Activated CD4-positive, alpha-beta memory T cell treated with anti-CD3 and anti-CD28 coated beads, Interleukin-2, amount 10 ng/mL, durations not matched to agents 7 days and 5 days (primary cell): ENCODE data around the gene TMEM215. TPM values are rescaled to one million over a fixed set of nuclear protein-coding genes. Genes with fewer than 3 reads are reported as not detected.
"Not testable (repeated sequence)": the region's sequence is repeated elsewhere in the genome, so short reads cannot be mapped to it uniquely, and the experiment has no call there.

Experiments used
- CTCF ChIA-PET: fragments of 350-600 bp; sonication (Branson Sonifier 250); formaldehyde crosslinking; loops from one replicate; lab custom pipeline; 2021; ENCODE audit warnings: antibody characterized with exemption, inconsistent platforms; lab: Charles Lee
- POLR2A ChIA-PET: fragments of 350-600 bp; sonication (Branson Sonifier 250); formaldehyde crosslinking; loops from one replicate; lab custom pipeline; 2021; ENCODE audit warnings: antibody characterized with exemption; lab: Charles Lee
- DNase-seq: peaks from one replicate; pipeline ENCODE4 v3.0.0-alpha.2; 2020
- H3K27ac Mint-ChIP-seq: one replicate; pipeline ENCODE4 v1.8.0; 2021; ENCODE audit warnings: mild to moderate bottlenecking, mixed read lengths
- H3K27me3 Mint-ChIP-seq: one replicate; pipeline ENCODE4 v1.8.0; 2021; ENCODE audit warnings: mixed read lengths
- H3K36me3 Mint-ChIP-seq: one replicate; pipeline ENCODE4 v1.8.0; 2021; ENCODE audit warnings: low read depth, mixed read lengths
- H3K4me1 Mint-ChIP-seq: one replicate; pipeline ENCODE4 v1.8.0; 2021; ENCODE audit warnings: mixed read lengths
- H3K4me3 Mint-ChIP-seq: one replicate; pipeline ENCODE4 v1.8.0; 2021; ENCODE audit warnings: mild to moderate bottlenecking, mixed read lengths
- H3K9me3 Mint-ChIP-seq: one replicate; pipeline ENCODE4 v1.8.0; 2021; ENCODE audit warnings: mixed read lengths
- total RNA-seq, 2 experiments: library from RNA; stranded (reverse); gene quantifications; one replicate each; pipeline ENCODE4 v1.2.3, GENCODE V29; 2021

Gene TMEM215
- total RNA-seq, 2 experiments from 2014 or later: not detected

DNA sequence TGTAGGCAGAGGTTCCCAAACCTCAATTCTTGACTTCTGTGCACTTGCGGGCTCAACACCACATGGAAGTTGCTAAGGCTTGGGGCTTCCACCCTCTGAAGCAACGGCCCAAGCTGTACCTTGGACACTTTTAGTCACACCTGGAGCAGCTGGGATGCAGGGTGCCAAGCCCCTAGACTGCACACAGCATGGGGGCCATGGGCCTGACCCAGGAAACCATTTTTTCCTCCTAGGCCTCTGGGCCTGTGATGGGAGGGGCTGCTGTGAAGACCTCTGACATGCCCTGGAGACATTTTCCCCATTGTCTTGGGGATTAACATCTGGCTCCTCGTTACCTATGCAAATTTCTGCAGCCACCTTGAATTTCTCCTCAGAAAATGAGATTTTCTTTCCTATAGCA, 12.7 kb downstream of the TMEM215 start:
- H3K9me3 Mint-ChIP-seq: peaks cover 13% of the 10 kb centered on the region
- CTCF ChIA-PET, POLR2A ChIA-PET, H3K27me3 Mint-ChIP-seq, DNase-seq, H3K36me3 Mint-ChIP-seq, H3K4me3 Mint-ChIP-seq, H3K4me1 Mint-ChIP-seq, H3K27ac Mint-ChIP-seq: not testable (repeated sequence)

DNA sequence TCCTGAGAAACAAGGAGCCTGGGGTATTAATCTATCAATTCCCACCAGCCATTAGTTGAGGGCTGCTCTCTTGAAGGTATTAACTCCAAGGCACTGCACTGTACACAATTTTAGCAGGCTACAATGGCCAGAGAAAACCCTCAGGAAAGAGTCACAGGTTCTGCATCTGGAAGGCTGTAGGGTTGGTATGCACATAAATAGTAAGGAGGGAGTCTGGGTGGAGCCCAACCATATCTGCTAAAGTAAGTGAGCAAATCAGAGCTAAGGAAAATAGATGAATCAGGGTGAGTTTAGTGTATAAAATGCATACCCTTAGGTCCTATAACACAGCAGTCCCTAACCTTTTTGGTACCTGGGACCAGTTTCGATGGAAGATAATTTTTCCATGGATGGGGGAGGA, 18.2 kb downstream of the TMEM215 start:
- Mint-ChIP-seq H3K9me3 (peaks cover 3% of the 10 kb centered on the region), H3K36me3 (no peaks in the 10 kb centered on the region), H3K27ac (no peak overlapping the region), H3K4me3 (no peak overlapping the region), H3K27me3 (no peaks in the 10 kb centered on the region), H3K4me1 (no peaks in the 10 kb centered on the region)
- no peak for DNase-seq
- POLR2A ChIA-PET: no interaction called here
- CTCF ChIA-PET: no interaction called here

DNA sequence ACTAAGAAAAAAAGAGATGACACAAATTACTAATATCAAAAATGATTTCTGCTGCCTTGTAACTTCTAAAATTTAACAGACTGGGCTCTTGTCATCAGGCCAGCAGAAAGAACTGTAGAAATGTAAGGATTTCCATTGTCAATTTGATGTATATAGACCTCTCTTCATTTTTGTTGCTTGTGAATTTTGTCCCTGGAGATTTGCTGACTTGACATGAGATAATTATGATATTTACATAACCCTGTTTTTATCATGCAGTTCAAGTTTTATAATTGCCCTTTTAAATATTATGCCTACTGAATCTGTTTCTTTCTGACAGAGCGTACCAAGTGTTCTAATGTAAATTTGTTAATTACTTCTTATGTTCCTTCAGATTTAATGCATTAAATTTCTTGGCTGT, 23.9 kb downstream of the TMEM215 start:
- H3K36me3 Mint-ChIP-seq: no peaks in the 10 kb centered on the region
- H3K27ac Mint-ChIP-seq: no peak overlapping the region
- ChIA-PET CTCF (no interaction called here), POLR2A (no interaction called here)
- no peak for DNase-seq
- no peaks in the 10 kb centered on the region for H3K9me3 Mint-ChIP-seq
- peaks cover 2% of the 10 kb centered on the region for H3K27me3 Mint-ChIP-seq
- no peak overlapping the region for H3K4me3 Mint-ChIP-seq
- H3K4me1 Mint-ChIP-seq: no peaks in the 10 kb centered on the region

DNA sequence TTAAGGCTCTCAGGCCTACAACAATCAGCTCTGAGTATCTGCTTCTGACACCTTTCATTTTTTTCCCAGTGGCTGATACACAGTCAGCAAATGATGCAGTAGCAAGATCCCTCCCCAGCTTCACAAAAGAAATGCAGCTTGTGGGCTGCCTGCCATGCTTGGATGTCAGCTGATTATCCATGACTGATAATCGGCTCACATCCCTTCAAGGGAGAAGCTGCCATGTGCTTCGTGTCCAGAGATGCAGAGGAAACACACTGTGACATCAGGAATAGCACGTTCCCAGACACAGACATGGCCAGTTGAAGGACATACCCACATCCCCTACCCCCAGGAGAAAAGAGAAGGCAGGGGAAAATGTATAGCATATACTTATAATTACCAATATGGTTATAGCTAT, 27.9 kb downstream of the TMEM215 start:
- CTCF ChIA-PET: interaction anchor here (1.5 kb wide), 1 partner anchor 31 kb away, joined by 4 read pairs; no protein-coding TSS in a partner anchor
- no peak overlapping the region for H3K4me3 Mint-ChIP-seq
- H3K4me1 Mint-ChIP-seq: no peaks in the 10 kb centered on the region
- DNase-seq: no peak
- H3K27me3 Mint-ChIP-seq: peaks cover 4% of the 10 kb centered on the region
- H3K9me3 Mint-ChIP-seq: no peaks in the 10 kb centered on the region
- no peak overlapping the region for H3K27ac Mint-ChIP-seq
- no peaks in the 10 kb centered on the region for H3K36me3 Mint-ChIP-seq
- POLR2A ChIA-PET: no interaction called here

DNA sequence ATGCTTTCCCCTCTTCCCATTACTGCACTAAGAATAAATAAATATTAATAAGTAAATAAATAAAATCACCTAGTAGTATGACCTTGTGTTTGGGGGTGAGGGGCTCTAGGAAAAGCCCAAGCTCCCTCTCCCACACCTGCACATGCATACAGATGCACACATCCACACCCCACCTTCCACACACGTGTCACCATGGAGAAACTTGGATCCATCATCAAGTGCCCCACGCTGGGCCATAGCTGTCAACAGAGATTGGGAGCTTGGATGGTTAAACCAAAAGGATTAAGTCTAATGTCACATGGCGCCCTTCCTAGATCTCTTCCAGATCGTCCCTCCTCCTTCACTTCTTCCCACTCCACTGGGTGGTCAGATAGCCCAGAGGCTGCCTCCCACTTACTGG, 37.0 kb downstream of the TMEM215 start:
- no peak for DNase-seq
- no peak overlapping the region for H3K4me3 Mint-ChIP-seq
- no peak overlapping the region for H3K27ac Mint-ChIP-seq
- peaks cover 5% of the 10 kb centered on the region for H3K27me3 Mint-ChIP-seq
- POLR2A ChIA-PET: no interaction called here
- H3K4me1 Mint-ChIP-seq: no peaks in the 10 kb centered on the region
- no peaks in the 10 kb centered on the region for H3K9me3 Mint-ChIP-seq
- CTCF ChIA-PET: no interaction called here
- no peaks in the 10 kb centered on the region for H3K36me3 Mint-ChIP-seq

DNA sequence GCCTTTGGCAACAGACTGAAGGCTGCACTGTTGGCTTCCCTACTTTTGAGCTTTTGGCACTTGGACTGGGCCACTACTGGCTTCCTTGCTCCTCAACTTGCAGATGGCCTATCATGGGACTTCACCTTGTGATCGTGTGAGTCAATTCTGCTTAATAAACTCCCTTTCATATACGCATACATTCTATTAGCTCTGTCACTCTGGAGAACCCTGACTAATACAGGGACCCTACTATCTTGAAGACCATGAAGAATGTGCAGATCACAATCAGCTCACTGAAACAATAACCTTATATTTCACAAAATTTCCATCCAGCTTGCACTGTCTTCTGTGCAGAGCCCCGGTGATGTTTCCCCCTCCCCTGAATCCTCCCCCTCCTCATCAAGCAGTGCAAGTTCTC, 39.8 kb downstream of the TMEM215 start:
- no peaks in the 10 kb centered on the region for H3K4me1 Mint-ChIP-seq
- peaks cover 6% of the 10 kb centered on the region for H3K27me3 Mint-ChIP-seq
- no peaks in the 10 kb centered on the region for H3K9me3 Mint-ChIP-seq
- no peaks in the 10 kb centered on the region for H3K36me3 Mint-ChIP-seq
- no peak for DNase-seq
- CTCF ChIA-PET: no interaction called here
- no peak overlapping the region for H3K4me3 Mint-ChIP-seq
- POLR2A ChIA-PET: no interaction called here
- H3K27ac Mint-ChIP-seq: no peak overlapping the region

DNA sequence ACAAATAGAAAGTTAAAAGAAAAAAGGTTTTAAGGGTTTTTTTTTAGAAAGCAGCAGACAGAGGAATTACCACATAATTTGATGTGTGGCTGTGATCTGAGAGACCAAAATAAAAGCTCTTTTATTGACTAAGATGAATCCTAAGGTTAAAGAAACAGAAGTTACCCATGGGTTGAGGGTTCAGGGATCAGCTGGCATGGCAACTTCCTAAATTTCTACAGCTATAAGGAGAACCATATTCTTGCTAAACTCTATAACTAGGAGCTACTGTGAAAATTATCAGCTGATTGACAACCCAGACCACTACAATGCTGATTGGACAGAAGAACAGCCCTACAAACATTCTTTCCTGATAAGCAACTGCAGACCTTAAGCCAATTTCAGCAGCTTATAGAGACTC, 40.2 kb downstream of the TMEM215 start:
- H3K4me1 Mint-ChIP-seq: no peaks in the 10 kb centered on the region
- no peak overlapping the region for H3K27ac Mint-ChIP-seq
- no peaks in the 10 kb centered on the region for H3K36me3 Mint-ChIP-seq
- no peak for DNase-seq
- CTCF ChIA-PET: interaction anchor here (0.9 kb wide), 1 partner anchor 9 kb away, joined by 3 read pairs; no protein-coding TSS in a partner anchor
- no peak overlapping the region for H3K4me3 Mint-ChIP-seq
- POLR2A ChIA-PET: no interaction called here
- peaks cover 6% of the 10 kb centered on the region for H3K27me3 Mint-ChIP-seq
- no peaks in the 10 kb centered on the region for H3K9me3 Mint-ChIP-seq

DNA sequence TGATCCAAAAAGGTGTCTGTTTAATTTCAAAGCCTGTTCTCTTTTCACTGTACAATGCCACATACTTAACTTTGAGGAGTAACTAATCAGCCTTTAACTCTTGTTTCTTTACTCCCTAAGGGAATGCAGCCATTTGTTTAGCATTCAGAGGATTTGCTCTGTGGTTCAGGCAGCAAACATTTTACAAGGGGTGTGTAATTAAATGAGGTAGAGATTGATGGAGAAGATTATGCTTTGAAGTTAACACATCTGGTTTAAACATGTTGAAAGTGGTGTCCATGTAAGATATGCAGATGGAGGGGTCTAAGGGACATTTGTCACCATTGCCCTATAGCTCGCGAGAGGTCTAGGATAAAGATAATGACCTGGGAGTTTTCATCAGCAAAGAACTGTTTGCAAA, 41.9 kb downstream of the TMEM215 start:
- H3K9me3 Mint-ChIP-seq: no peaks in the 10 kb centered on the region

DNA sequence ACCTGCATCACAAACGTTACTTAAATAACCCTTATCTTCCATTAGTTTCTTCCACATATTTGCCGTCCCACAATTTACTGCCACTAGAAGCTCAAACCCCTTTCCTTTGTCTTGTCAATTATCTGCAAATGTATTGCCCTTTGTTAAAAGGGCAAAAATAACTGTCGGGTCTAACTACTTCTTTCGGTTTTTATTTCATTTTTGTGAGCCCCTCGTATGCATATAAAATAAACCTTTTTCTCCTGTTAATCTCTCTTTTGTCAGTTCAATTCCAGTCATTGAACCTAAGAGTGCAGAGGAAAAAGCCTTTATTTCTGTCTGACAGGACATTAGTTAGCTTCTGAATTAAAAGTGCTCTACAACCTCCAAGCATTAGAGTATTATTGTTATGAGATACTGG, 45.5 kb downstream of the TMEM215 start:
- POLR2A ChIA-PET: no interaction called here
- Mint-ChIP-seq H3K4me1 (no peaks in the 10 kb centered on the region), H3K27ac (no peak overlapping the region), H3K4me3 (no peak overlapping the region), H3K9me3 (no peaks in the 10 kb centered on the region), H3K36me3 (no peaks in the 10 kb centered on the region), H3K27me3 (peaks cover 6% of the 10 kb centered on the region)
- CTCF ChIA-PET: interaction anchor here (1.6 kb wide), 1 partner anchor 13 kb away, joined by 3 read pairs; no protein-coding TSS in a partner anchor
- no peak for DNase-seq

More for the DNA sequence above, 41.9 kb downstream of the TMEM215 start:
- H3K27ac Mint-ChIP-seq: no peak overlapping the region
- no peak for DNase-seq
- no peaks in the 10 kb centered on the region for H3K36me3 Mint-ChIP-seq
- H3K4me1 Mint-ChIP-seq: no peaks in the 10 kb centered on the region
- ChIA-PET CTCF (no interaction called here), POLR2A (no interaction called here)
- H3K4me3 Mint-ChIP-seq: no peak overlapping the region
- peaks cover 6% of the 10 kb centered on the region for H3K27me3 Mint-ChIP-seq

DNA sequence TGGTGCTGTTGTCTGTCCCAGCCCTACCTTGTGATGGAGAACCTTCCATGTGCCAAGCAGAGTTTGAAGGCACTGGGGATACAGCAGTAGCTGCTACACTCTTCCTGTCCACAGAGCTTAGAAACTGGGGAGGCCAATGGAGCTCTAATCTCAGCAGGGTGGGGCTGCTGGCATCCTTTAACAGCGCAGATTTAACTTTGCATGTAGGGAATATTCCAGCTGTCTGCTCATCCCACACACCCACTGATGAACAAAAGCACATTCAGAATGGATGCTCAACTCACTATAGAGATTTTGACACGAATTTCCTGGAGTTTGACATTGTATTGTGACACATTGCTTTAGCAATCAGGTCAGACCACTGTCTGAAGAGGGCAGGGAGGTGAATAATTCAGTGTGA, 49.0 kb downstream of the TMEM215 start:
- Mint-ChIP-seq H3K4me3 (no peak overlapping the region), H3K27ac (no peak overlapping the region), H3K36me3 (no peaks in the 10 kb centered on the region), H3K27me3 (peaks cover 2% of the 10 kb centered on the region), H3K4me1 (no peaks in the 10 kb centered on the region), H3K9me3 (no peaks in the 10 kb centered on the region)
- ChIA-PET POLR2A (no interaction called here), CTCF (no interaction called here)
- DNase-seq: no peak

Other genes with a start within 250 kb of the TMEM215 start
- gene SMIM27, start 231.2 kb upstream of the TMEM215 start, total RNA-seq: 10 to 100 TPM; 27.3 to 30.1 TPM
- 10 to 100 TPM; 12.2 to 12.7 TPM for gene TOPORS, start 231.0 kb upstream of the TMEM215 start, total RNA-seq
- 10 to 100 TPM; 42.7 to 45.1 TPM for gene NDUFB6, start 210.4 kb upstream of the TMEM215 start, total RNA-seq
- gene TAF1L, start 147.9 kb upstream of the TMEM215 start, total RNA-seq: under 1 TPM in 1 of 2 experiments, not detected in 1; 0.05 TPM
- 10 to 100 TPM; 30.5 to 32.7 TPM for gene APTX, start 218.1 kb downstream of the TMEM215 start, total RNA-seq
- 100 to 1,000 TPM; 141 to 142 TPM for gene DNAJA1, start 241.7 kb downstream of the TMEM215 start, total RNA-seq